ENCODE data around the gene EFCAB6.

EFCAB6 gene

GRCh38 chr22:43744700-43745410, 67.2 kb downstream of the EFCAB6 start:
- no peak for DNase-seq

GRCh38 chr22:43743929-43744643, 68.0 kb downstream of the EFCAB6 start:
- DNase-seq, result no peak

- DNase-seq, result no peak
Observed at GRCh38 chr22:43743131-43743530, 69.0 kb downstream of the EFCAB6 start.

- DNase-seq, result no peak
Observed at GRCh38 chr22:43742154-43742950, 69.8 kb downstream of the EFCAB6 start.

GRCh38 chr22:43740587-43741270, 71.4 kb downstream of the EFCAB6 start:
- no peak for DNase-seq

GRCh38 chr22:43739851-43740379, 72.2 kb downstream of the EFCAB6 start:
- no peak for DNase-seq

- DNase-seq, result no peak
Observed at GRCh38 chr22:43737150-43737828, 74.8 kb downstream of the EFCAB6 start.

GRCh38 chr22:43736651-43737050, 75.5 kb downstream of the EFCAB6 start:
- no peak for DNase-seq

- DNase-seq, result no peak
Observed at GRCh38 chr22:43734370-43735150, 77.5 kb downstream of the EFCAB6 start.

GRCh38 chr22:43733138-43733537, 79.0 kb downstream of the EFCAB6 start:
- DNase-seq, result no peak

GRCh38 chr22:43731988-43732387, 80.1 kb downstream of the EFCAB6 start:
- no peak for DNase-seq

- DNase-seq, result no peak
Observed at GRCh38 chr22:43726964-43727543, 85.1 kb downstream of the EFCAB6 start.

- no peak for DNase-seq
Observed at GRCh38 chr22:43726322-43726721, 85.8 kb downstream of the EFCAB6 start.

- DNase-seq, result no peak
Observed at GRCh38 chr22:43723816-43724215, 88.3 kb downstream of the EFCAB6 start.

- no peak for DNase-seq
Observed at GRCh38 chr22:43722444-43722843, 89.7 kb downstream of the EFCAB6 start.

GRCh38 chr22:43720716-43721115, 91.4 kb downstream of the EFCAB6 start:
- no peak for DNase-seq

- DNase-seq, result no peak
Observed at GRCh38 chr22:43714104-43714503, 98.0 kb downstream of the EFCAB6 start.

GRCh38 chr22:43711681-43712080, 100.4 kb downstream of the EFCAB6 start:
- DNase-seq, result no peak

GRCh38 chr22:43707648-43708047, 104.5 kb downstream of the EFCAB6 start:
- DNase-seq, result no peak

- DNase-seq, result no peak
Observed at GRCh38 chr22:43706571-43707328, 105.4 kb downstream of the EFCAB6 start.
